Naive thymus-derived CD8-positive, alpha-beta T cell (primary cell): Measurements from ENCODE around the gene TNRC18. TPM values are rescaled to one million over a fixed set of nuclear protein-coding genes. Genes with fewer than 3 reads are reported as not detected.

Experiments used
- ATAC-seq, 2 donors: fragments of 150-1000 bp; cut with Tn5 transposase in 1 of 2; sonication (Bioruptor Pico), chemical (Tn5 transposase) in 1 of 2; 1 replicate in 1 of 2; 2 replicates in 1 of 2; pipeline ENCODE4 v1.10.0; 2021; ENCODE audit warnings: mild to moderate bottlenecking in 2 of 2, moderate library complexity in 2 of 2
- POLR2A ChIA-PET: fragments of 350-600 bp; sonication (Branson Sonifier 250); formaldehyde crosslinking; loops from one replicate; lab custom pipeline; 2021; ENCODE audit warnings: antibody characterized with exemption; lab: Charles Lee
- DNase-seq, 10 donors: peaks; one replicate each; pipeline versions ENCODE4 v3.0.0 to v3.0.0-alpha.2; 2020 to 2022
- H3K27ac Mint-ChIP-seq, 10 donors: one replicate each; pipeline ENCODE4 v1.8.0; 2020 to 2022; ENCODE audit warnings: mild to moderate bottlenecking in 10 of 10, mixed read lengths in 10 of 10, moderate library complexity in 4 of 10, inconsistent platforms in 1 of 10
- H3K27me3 Mint-ChIP-seq, 5 donors: one replicate each; pipeline ENCODE4 v1.8.0; 2021 to 2022; ENCODE audit warnings: mixed read lengths in 5 of 5
- H3K36me3 Mint-ChIP-seq, 3 donors: one replicate each; pipeline ENCODE4 v1.8.0; 2020 to 2022; ENCODE audit warnings: mixed read lengths in 3 of 3, mild to moderate bottlenecking in 2 of 3, inconsistent platforms in 1 of 3
- H3K4me1 Mint-ChIP-seq, 4 donors: one replicate each; pipeline ENCODE4 v1.8.0; 2021 to 2022; ENCODE audit warnings: mixed read lengths in 4 of 4
- H3K4me3 Mint-ChIP-seq, 10 donors: one replicate each; pipeline ENCODE4 v1.8.0; 2020 to 2022; ENCODE audit warnings: mild to moderate bottlenecking in 10 of 10, mixed read lengths in 10 of 10, moderate library complexity in 6 of 10, inconsistent platforms in 1 of 10
- H3K9me3 Mint-ChIP-seq, 9 donors: one replicate each; pipeline ENCODE4 v1.8.0; 2020 to 2022; ENCODE audit warnings: mixed read lengths in 9 of 9, mild to moderate bottlenecking in 3 of 9, inconsistent platforms in 1 of 9, moderate library complexity in 1 of 9
- polyA plus RNA-seq, 3 donors: library from polyadenylated mRNA; unstranded; fragments of 300-500 nt; fragmentation: Illumina TruSeq; gene quantifications; one replicate each; pipeline ENCODE4 v1.2.3, GENCODE V29; 2021
- total RNA-seq, 8 experiments: library from RNA in 2 of 8; stranded (reverse) in 2 of 8; gene quantifications; one replicate each; pipeline ENCODE4 v1.2.3 and lab custom pipeline; 2021 to 2026

TNRC18 gene
- total and polyA plus RNA-seq, 5 experiments from 2014 or later, result 0.59 to 42.7 (median 1.6) TPM

DNA sequence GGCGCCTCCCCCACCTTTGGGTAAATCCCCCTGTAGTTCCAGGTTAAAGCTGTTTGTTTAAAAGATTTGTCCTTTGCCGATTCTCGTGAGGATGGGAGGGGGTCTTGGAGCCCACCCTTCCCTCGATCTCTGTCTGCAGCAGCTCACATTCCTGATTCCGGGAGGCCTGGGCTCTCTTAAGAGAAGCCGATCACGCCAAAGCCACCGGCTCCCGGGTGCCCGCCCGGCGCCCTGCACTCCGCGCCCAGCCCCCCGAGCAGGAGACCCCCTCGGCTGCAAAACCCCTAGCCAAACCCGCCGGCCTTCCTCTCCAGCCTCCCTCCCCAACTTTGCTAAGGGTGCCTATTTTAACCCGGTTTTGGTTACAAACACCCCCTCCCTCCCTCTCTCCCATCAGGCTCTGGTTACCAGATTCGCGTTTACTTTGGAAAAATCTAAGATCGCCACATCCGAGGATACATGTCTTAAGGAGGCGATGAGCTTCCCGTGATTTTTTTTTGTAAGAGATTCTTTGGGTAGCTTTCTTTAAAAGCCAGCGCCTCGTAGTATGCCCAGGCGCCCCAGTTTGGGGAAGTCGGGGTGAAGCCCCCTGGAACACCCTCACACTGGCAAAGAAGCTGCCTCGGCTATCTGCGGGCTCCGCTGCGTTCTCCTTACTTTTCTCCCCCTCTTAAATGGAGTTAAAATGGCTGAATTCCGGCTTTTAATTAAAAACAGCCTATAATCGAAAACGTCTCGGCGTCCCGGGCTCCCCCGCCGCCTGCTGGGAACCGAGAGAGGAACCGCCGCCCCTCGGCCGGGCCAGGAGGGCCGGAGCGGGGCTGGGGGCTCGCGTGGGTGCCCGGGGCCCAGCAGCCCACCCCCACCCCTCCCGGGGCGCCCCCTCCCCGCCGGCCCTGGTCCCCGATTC, 983 bp downstream of the TNRC18 start:
- POLR2A ChIA-PET, result interaction anchor here (0.6 to 2.8 kb wide), 8 partner anchors 8 to 645 kb away, joined by 3 to 14 read pairs (median 4); no protein-coding TSS in a partner anchor
- Mint-ChIP-seq H3K4me1 (peaks cover 15 to 64% (median 53%) of the 10 kb centered on the region in 4 donors), H3K9me3 (no peaks in the 10 kb centered on the region), H3K27me3 (peaks cover 19 to 68% (median 48%) of the 10 kb centered on the region in 5 donors), H3K27ac (peak overlapping the region in 3 of 10 donors; percentile 33 to 38 (median 36)), H3K36me3 (peaks cover 0 to 5% (median 0%) of the 10 kb centered on the region in 3 donors), H3K4me3 (peak overlapping the region; percentile 66 to 82 (median 78))
- DNase-seq, result no peak
- ATAC-seq, result no peak

DNA sequence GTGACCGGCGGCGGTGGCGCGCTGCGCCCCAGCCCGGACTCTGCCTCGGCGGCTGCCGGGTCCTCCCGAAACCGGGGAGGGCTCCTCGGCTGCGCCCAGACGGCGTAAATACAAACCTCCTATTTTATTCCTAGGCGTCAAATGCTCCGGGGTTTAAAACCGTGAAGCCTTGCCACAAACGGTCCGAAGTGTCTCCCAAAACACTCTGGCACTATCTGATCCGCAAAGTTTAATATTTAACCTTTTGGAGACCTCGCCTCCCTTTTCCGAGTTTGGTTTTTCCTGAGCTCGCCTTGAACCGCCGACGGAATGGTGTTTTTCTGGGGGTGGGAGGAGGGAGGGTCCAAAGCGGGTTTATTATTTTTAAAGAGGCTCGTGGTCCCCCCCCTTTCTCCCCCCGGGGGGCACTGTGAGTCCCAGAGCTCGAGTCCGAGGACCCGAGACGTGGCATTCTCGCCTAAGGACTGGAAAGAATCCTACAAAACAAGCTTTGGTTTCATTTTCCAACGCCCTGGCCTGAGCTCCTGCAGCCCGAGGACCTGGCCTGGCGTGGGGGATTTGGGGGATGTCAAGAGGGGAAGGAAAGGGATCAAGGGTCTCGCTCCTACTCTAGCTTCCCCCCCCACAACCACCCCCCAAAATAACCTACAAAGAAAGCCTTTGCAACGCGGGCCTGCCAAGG, 1.8 kb downstream of the TNRC18 start:
- Mint-ChIP-seq H3K36me3 (peaks cover 0 to 3% (median 0%) of the 10 kb centered on the region in 3 donors), H3K27ac (peak overlapping the region in 1 of 10 donors; percentile 52), H3K4me3 (peak overlapping the region; percentile 66 to 82 (median 78)), H3K9me3 (no peaks in the 10 kb centered on the region), H3K4me1 (peaks cover 14 to 58% (median 49%) of the 10 kb centered on the region in 4 donors), H3K27me3 (peaks cover 21 to 66% (median 45%) of the 10 kb centered on the region in 5 donors)
- DNase-seq, result no peak
- POLR2A ChIA-PET, result interaction anchor here (0.6 to 2.8 kb wide), 8 partner anchors 9 to 646 kb away, joined by 3 to 14 read pairs (median 3); no protein-coding TSS in a partner anchor
- ATAC-seq, result no peak

DNA sequence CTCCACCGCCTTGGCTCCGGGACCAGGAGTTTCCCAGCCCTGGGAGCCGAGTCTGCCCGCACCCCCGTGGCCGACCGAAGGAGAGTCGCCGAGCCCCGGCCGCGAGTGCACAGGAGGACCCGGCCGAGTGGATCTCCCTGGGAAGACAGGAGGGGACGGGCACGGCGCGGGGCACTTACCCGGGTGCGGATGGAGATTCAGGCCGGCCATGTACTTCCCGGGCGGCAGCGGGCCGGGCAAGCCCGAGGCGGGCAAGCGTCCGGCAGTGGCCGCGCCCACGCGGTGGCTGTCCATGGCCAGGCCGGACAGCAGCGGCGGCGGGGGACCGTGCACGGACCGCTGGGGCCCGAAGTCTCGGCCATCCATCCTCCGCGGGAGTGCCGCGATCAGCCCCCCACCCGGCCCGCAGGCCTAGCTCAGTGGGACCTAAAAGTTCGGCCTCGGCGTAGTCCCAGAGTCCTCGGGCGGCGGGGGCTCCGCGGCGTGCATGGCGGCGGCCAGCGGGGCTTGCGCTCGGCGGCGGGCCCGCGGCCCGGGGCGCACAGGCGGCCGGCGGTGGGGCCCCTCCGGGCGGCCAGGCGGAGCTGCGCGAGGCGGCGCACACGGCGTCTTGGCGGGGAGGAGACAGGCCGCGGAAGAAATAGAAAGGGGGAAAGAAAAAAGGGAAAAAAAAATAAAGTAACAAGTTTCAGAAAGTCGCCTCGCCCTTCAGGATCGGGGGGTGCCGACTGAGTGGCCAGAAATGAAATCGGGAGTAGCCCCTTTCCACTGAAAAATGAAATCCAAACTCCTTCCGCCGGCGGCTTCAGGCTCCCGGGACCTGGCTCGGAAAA, 2.5 kb downstream of the TNRC18 start:
- peaks cover 0 to 3% (median 0%) of the 10 kb centered on the region in 3 donors for H3K36me3 Mint-ChIP-seq
- no peaks in the 10 kb centered on the region for H3K9me3 Mint-ChIP-seq
- DNase-seq (no peak), ATAC-seq (peak in 1 of 2 donors; percentile 17)
- POLR2A ChIA-PET, result interaction anchor here (0.7 to 2.8 kb wide), 5 partner anchors 22 to 402 kb away, joined by 3 to 14 read pairs (median 3); no protein-coding TSS in a partner anchor
- H3K4me3 Mint-ChIP-seq, result peak overlapping the region; percentile 57 to 88 (median 78)
- no peak overlapping the region for H3K27ac Mint-ChIP-seq
- H3K4me1 Mint-ChIP-seq, result peaks cover 14 to 57% (median 48%) of the 10 kb centered on the region in 4 donors
- peaks cover 20 to 69% (median 42%) of the 10 kb centered on the region in 5 donors for H3K27me3 Mint-ChIP-seq

DNA sequence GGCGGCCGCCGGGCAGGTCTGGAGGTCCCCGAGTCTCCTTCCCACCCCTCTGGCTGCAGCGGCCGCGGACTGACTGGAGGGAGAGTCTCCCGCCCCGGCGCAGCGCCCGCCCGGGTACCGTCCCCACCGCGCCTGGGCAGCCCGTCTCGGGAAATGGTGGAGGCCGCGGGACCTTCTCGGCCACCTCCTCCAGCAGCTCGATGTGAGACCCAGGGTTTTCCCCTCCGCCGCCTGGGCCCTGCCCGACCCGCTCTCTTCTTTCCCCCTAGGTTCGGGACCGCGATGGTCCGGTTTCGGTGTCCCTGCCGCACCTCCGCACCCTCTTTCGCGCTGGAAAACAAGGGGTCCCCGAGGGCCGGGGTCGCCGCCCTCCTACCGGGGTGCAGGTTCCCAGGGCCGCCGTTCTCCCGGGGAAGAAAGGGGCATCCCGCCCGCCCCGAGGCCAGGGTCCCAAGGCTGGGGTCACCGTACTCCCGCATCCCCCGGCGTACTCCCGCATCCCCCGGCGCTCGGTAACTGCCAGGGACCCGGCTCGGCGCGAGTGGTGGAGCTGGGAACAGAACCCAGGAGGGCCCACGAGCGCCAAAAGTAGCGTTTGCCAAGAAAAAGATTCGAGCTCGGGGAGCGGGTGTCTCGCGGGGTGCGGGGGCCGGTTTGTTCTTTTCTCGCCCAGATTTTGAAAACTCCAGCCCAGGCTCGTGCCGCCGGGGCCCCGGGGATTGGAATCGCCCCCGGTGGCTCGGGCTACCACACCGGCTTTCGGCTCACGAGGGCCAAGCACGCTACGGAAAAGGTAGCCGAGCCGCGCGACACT, 3.4 kb downstream of the TNRC18 start:
- Mint-ChIP-seq H3K4me1 (peaks cover 10 to 49% (median 45%) of the 10 kb centered on the region in 4 donors), H3K36me3 (peaks cover 0 to 3% (median 0%) of the 10 kb centered on the region in 3 donors), H3K27me3 (peaks cover 17 to 65% (median 36%) of the 10 kb centered on the region in 5 donors), H3K4me3 (peak overlapping the region; percentile 57 to 88 (median 72)), H3K27ac (no peak overlapping the region), H3K9me3 (no peaks in the 10 kb centered on the region)
- ATAC-seq (peak; percentile 10 to 16), DNase-seq (peak in 3 of 10 donors; percentile 34 to 40 (median 37))
- POLR2A ChIA-PET, result interaction anchor here (0.7 to 2.8 kb wide), 2 partner anchors 24 to 65 kb away, joined by 3 to 14 read pairs; no protein-coding TSS in a partner anchor

DNA sequence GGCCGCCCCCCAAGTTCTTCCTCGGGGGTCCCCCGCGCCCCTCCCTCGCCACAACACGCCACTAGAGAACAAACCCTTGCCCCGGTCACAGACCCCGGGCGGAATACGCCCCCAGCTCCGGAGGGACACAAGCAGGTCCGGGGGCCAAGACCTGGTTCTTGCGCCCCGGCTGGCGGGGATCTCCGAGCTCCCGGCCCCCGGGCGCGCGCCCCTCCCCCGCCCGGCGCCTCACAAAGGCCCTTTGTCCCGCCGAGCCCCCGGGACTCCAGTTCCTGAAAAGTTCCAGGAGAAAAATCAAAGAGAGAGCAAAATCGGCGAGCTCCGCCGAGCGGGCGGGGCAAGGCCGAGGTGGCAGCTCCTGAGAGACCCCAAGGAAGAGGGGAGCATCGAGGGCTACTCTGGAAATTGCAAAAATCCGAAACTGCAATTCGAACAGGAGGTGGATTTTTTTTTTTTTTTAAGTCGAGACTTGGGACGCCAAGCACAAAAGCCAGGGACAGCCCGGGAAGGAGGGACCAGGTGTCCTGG, 4.0 kb downstream of the TNRC18 start:
- Mint-ChIP-seq H3K4me1 (peaks cover 10 to 42% (median 40%) of the 10 kb centered on the region in 4 donors), H3K9me3 (no peaks in the 10 kb centered on the region), H3K36me3 (peaks cover 0 to 3% (median 0%) of the 10 kb centered on the region in 3 donors), H3K4me3 (peak overlapping the region; percentile 59 to 81 (median 78)), H3K27me3 (peaks cover 19 to 65% (median 36%) of the 10 kb centered on the region in 5 donors), H3K27ac (peak overlapping the region in 1 of 10 donors; percentile 7)
- ATAC-seq (no peak), DNase-seq (no peak)
- POLR2A ChIA-PET, result interaction anchor here (0.7 kb wide), 1 partner anchor 64 kb away, joined by 3 read pairs; no protein-coding TSS in a partner anchor

DNA sequence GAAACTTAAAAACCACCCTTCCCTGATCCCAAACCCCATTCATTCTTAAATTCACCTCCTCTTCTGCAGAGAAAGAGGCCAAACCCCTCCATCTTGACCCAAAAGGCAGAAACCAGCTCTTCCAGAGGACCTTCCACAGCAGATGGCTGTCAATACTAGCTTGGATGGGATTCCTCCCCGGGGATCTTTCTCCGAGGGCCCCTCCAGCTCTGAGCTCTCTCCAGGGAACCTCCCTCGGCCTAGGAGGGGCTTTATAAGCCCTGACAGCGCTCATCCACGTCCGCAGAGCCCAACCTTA, 5.4 kb downstream of the TNRC18 start:
- H3K9me3 Mint-ChIP-seq, result no peaks in the 10 kb centered on the region
- peaks cover 0 to 3% (median 0%) of the 10 kb centered on the region in 3 donors for H3K36me3 Mint-ChIP-seq
- POLR2A ChIA-PET, result no interaction called here
- H3K4me1 Mint-ChIP-seq, result peaks cover 8 to 37% (median 34%) of the 10 kb centered on the region in 4 donors
- peak overlapping the region; percentile 10 to 81 (median 66) for H3K4me3 Mint-ChIP-seq
- ATAC-seq (no peak), DNase-seq (no peak)
- peak overlapping the region in 1 of 10 donors; percentile 68 for H3K27ac Mint-ChIP-seq
- peaks cover 19 to 63% (median 38%) of the 10 kb centered on the region in 5 donors for H3K27me3 Mint-ChIP-seq

DNA sequence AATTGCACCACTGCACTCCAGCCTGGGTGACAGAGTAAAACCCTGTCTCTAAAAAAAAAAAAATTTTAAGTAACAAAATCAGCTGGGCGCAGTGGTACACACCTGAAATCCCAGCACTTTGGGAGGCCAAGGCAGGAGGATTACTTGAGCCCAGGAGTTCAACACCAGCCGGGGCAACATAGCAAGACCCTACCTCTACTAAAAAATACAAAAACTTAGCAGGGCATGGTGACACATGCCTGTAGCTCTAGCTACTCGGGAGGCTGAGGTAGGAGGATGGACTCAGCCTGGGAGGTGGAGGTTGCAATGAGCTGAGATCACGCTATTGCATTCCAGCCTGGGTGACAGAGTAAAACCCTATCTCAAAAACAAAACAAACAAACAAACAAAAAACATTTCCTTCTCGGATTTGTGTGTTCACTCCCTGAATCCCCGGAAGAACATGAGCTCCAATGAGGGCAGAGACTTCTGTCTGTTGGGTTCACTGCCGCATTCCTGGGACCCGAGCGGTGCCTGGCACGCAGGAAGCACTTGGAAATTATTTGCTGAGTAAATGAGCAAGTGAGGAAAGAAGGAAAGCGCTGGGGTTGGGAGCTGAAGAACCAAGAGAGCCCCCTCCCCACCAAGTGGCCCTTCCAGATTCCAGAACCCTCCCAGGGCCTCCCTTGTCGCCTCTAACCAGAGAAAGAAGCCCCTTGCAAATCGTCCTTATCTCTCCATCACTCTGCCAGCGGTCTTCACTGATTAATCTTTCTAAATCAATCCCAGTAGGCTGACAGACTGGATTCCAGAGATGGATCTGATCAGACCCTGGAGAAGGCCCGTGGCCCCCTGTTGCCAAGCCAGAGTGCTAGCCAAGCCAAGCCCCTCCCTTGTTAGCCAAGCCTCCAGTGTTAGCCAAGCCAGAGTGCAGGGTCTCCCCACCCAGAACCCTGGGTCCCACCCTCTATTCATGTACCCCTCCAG, 6.2 kb downstream of the TNRC18 start:
- Mint-ChIP-seq H3K9me3 (no peaks in the 10 kb centered on the region), H3K4me3 (peak overlapping the region in 1 of 10 donors; percentile 26), H3K27me3 (peaks cover 19 to 60% (median 35%) of the 10 kb centered on the region in 5 donors), H3K36me3 (peaks cover 0 to 3% (median 0%) of the 10 kb centered on the region in 3 donors), H3K27ac (no peak overlapping the region), H3K4me1 (peaks cover 8 to 33% (median 28%) of the 10 kb centered on the region in 4 donors)
- POLR2A ChIA-PET, result no interaction called here
- no peak for ATAC-seq
- no peak for DNase-seq

DNA sequence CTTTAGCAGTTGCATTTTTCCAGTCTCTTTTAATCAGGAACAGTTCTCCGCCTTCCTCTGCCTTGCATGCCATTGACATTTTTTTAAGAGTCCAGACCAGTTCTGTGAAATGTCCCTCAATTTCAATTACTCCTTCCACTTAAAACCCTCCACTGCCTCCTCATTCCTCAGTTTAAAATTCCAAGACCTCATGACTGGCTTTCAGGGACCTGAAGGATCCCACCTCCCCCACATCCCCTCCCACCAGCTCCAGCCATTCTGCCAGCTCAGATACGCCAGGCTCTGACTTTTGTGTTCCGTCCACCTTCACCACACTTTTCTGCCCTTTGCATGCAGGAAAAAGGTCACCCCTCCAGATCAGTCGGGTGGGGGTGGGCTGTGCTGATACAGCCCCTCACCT, 8.7 kb downstream of the TNRC18 start:
- Mint-ChIP-seq H3K36me3 (peaks cover 0 to 3% (median 0%) of the 10 kb centered on the region in 3 donors), H3K9me3 (no peaks in the 10 kb centered on the region), H3K27me3 (peaks cover 19 to 46% (median 33%) of the 10 kb centered on the region in 5 donors), H3K4me3 (no peak overlapping the region), H3K27ac (no peak overlapping the region), H3K4me1 (peaks cover 7 to 18% (median 18%) of the 10 kb centered on the region in 4 donors)
- DNase-seq (no peak), ATAC-seq (no peak)
- POLR2A ChIA-PET, result no interaction called here

DNA sequence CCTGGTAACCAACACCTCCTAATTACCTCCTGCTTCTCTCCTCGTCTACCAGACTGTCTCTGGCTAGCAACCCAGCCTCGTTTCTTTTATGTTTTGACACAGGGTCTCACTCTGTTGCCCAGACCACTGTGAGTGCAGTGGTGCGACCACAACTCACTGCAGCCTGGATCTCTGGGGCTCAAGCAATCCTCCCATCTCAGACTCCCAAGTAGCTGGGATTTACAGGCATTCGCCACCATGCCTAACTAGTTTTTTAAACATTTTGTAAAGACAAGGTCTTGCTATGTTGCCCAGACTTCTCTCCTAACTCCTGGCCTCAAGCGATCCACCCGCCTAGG, 10.2 kb downstream of the TNRC18 start:
- peaks cover 2 to 7% (median 4%) of the 10 kb centered on the region in 4 donors for H3K4me1 Mint-ChIP-seq
- H3K4me3 Mint-ChIP-seq, result no peak overlapping the region
- H3K9me3 Mint-ChIP-seq, result no peaks in the 10 kb centered on the region
- H3K27ac Mint-ChIP-seq, result peak overlapping the region in 2 of 10 donors; percentile 53 to 68
- H3K27me3 Mint-ChIP-seq, result peaks cover 17 to 37% (median 22%) of the 10 kb centered on the region in 5 donors
- ATAC-seq (no peak), DNase-seq (no peak)
- H3K36me3 Mint-ChIP-seq, result no peaks in the 10 kb centered on the region
- POLR2A ChIA-PET, result no interaction called here

DNA sequence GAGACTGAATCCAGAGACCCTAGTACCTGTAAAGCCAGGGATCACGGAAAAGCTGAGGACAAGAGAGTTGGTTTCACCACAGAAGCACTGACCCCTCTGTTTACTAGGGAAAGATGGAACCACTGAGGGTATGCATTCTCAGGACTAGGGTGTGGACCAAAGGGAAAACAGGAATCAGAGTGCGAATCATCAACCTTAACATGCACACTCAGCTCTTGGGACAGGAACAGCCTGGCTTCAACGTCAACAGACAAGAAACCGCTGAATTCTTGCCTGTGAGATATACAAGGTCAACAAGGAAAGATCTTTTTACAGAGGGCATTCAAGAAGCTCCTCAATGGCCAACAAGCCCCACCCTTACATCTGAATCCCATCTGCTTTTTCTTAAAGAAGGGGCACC, 14.9 kb downstream of the TNRC18 start:
- POLR2A ChIA-PET, result interaction anchor here (0.6 kb wide), 1 partner anchor 41 kb away, joined by 7 read pairs; no protein-coding TSS in a partner anchor
- Mint-ChIP-seq H3K4me3 (no peak overlapping the region), H3K27ac (no peak overlapping the region)

More for the DNA sequence above, 14.9 kb downstream of the TNRC18 start:
- Mint-ChIP-seq H3K36me3 (no peaks in the 10 kb centered on the region), H3K4me1 (no peaks in the 10 kb centered on the region), H3K27me3 (peaks cover 0 to 13% (median 4%) of the 10 kb centered on the region in 5 donors), H3K9me3 (no peaks in the 10 kb centered on the region)
- DNase-seq (no peak), ATAC-seq (no peak)
